Common myeloid progenitor, CD34-positive (primary cell): ENCODE data around the gene SHROOM4.

Source experiments
- CTCF ChIA-PET: fragments of 350-600 bp; sonication (Branson Sonifier 250); formaldehyde crosslinking; loops from one replicate; lab custom pipeline; 2021; ENCODE audit warnings: antibody characterized with exemption; lab: Charles Lee
- POLR2A ChIA-PET: fragments of 350-600 bp; sonication (Branson Sonifier 250); formaldehyde crosslinking; loops from one replicate; lab custom pipeline; 2021; ENCODE audit warnings: antibody characterized with exemption; lab: Charles Lee
- DNase-seq, 3 donors: peaks; one replicate each; pipeline versions ENCODE4 v3.0.0 to v3.0.0-alpha.2; 2013
- H3K27ac ChIP-seq, 2 experiments: 1 replicate in 1 of 2; 2 replicates in 1 of 2; pipeline ENCODE4 v1.7.0; 2013; ENCODE audit warnings: inconsistent platforms in 2 of 2, low read length in 2 of 2, mild to moderate bottlenecking in 2 of 2, low read depth in 1 of 2, moderate library complexity in 1 of 2; ENCODE audit not compliant: severe bottlenecking in 2 of 2, insufficient read depth in 1 of 2, poor library complexity in 1 of 2
- H3K27me3 ChIP-seq, 5 experiments: replicated peaks in 2 of 5; 1 replicate in 3 of 5; 2 replicates in 2 of 5; pipeline versions ENCODE4 v1.6.1 to v1.7.0; 2013; ENCODE audit warnings: low read length in 4 of 5, mild to moderate bottlenecking in 2 of 5, moderate library complexity in 2 of 5, inconsistent platforms in 1 of 5; ENCODE audit not compliant: insufficient read depth in 5 of 5, control insufficient read depth in 4 of 5
- H3K36me3 ChIP-seq, 4 experiments: 1 replicate in 2 of 4; 2 replicates in 2 of 4; pipeline versions ENCODE4 v1.6.1 to v1.7.0; 2013; ENCODE audit warnings: low read length in 3 of 4, control low read depth in 1 of 4, mild to moderate bottlenecking in 1 of 4; ENCODE audit not compliant: control insufficient read depth in 4 of 4, insufficient read depth in 4 of 4
- H3K4me1 ChIP-seq, 4 experiments: 1 replicate in 3 of 4; 2 replicates in 1 of 4; pipeline versions ENCODE4 v1.6.1 to v1.7.1; 2013; ENCODE audit warnings: low read length in 3 of 4, mild to moderate bottlenecking in 3 of 4, control low read depth in 1 of 4, inconsistent platforms in 1 of 4, moderate library complexity in 1 of 4; ENCODE audit not compliant: control insufficient read depth in 4 of 4, insufficient read depth in 4 of 4; ENCODE audit errors: control extremely low read depth in 1 of 4
- H3K4me3 ChIP-seq, 7 experiments: 1 replicate in 4 of 7; 2 replicates in 3 of 7; pipeline versions ENCODE4 v1.5.1 to v1.7.0; 2013; ENCODE audit warnings: mild to moderate bottlenecking in 7 of 7, low read length in 6 of 7, moderate library complexity in 6 of 7, inconsistent platforms in 2 of 7, low read depth in 2 of 7, control low read depth in 1 of 7; ENCODE audit not compliant: insufficient read depth in 4 of 7, control insufficient read depth in 1 of 7; ENCODE audit errors: extremely low read depth in 1 of 7
- H3K9me3 ChIP-seq, 5 experiments: 1 replicate in 4 of 5; 2 replicates in 1 of 5; pipeline versions ENCODE4 v1.6.1 to v1.7.1; 2013; ENCODE audit warnings: low read length in 4 of 5, mild to moderate bottlenecking in 2 of 5, inconsistent platforms in 1 of 5, low read depth in 1 of 5, moderate library complexity in 1 of 5; ENCODE audit not compliant: control insufficient read depth in 4 of 5, insufficient read depth in 2 of 5; ENCODE audit errors: control extremely low read depth in 1 of 5
- WGBS: methylation state at CpG from one replicate; pipeline ENCODE4 v1.1.5; 2013; ENCODE audit not compliant: insufficient coverage; 5-methylcytosine and 5-hydroxymethylcytosine counted together

SHROOM4 gene

DNA sequence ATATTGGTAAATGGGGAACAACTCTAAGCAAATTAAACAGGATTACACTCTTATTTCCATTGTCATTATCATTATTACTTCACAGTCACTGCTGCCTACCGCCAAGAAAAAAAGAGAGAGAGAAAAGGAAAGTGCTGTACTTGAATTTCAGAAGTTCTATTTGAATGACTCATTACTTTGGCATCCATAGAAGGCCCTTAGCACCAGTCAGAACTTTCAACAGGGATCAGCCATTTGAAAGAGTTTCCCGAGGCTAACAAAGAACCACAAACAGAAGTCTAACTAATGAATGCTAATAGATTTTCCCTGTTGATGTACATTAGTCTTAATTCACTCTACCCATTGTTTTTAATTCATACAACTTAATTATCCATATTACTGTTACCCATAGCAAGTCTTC lies 116.3 kb downstream of the SHROOM4 start:
- ChIA-PET POLR2A (no interaction called here), CTCF (no interaction called here)
- H3K27ac ChIP-seq, result no peak overlapping the region
- WGBS, result no CpG with 5 or more reads among the region's 2 CpGs
- no peaks in the 10 kb centered on the region for H3K4me1 ChIP-seq
- DNase-seq, result peak in 2 of 3 donors; percentile 4 to 16
- no peaks in the 10 kb centered on the region for H3K36me3 ChIP-seq
- no peak overlapping the region for H3K4me3 ChIP-seq
- peaks cover 0 to 6% (median 0%) of the 10 kb centered on the region in 5 experiments for H3K27me3 ChIP-seq
- H3K9me3 ChIP-seq, result no peaks in the 10 kb centered on the region

DNA sequence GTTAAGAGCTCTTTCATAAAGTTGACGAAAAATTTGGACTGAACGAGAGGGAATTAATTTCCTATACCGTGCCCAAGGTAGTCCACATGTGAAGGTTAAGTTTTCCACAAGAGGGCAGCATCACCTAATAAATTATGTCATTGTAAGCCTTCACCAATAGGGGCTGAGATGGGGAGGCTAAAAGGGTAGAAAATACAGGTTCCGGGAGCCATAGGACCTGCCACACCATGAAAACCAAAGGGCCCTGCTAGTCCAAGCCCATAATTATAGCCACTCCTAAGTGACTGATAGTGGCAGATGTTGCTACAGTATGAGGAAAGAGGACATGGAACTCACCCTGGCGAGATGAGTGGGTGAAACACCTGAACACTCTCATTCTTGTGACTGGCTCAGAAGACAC lies 122.2 kb downstream of the SHROOM4 start:
- H3K9me3 ChIP-seq, result no peaks in the 10 kb centered on the region
- WGBS, result 40% methylated on average over 1 of the region's 5 CpGs
- H3K27me3 ChIP-seq, result peaks cover 0 to 3% (median 0%) of the 10 kb centered on the region in 5 experiments
- H3K4me3 ChIP-seq, result no peak overlapping the region
- no peaks in the 10 kb centered on the region for H3K4me1 ChIP-seq
- peak; percentile 50 to 78 (median 75) for DNase-seq
- H3K27ac ChIP-seq, result no peak overlapping the region
- ChIA-PET CTCF (interaction anchor here (0.9 to 1.6 kb wide), 6 partner anchors 9 to 592 kb away, joined by 3 to 13 read pairs (median 6); no protein-coding TSS in a partner anchor), POLR2A (no interaction called here)
- H3K36me3 ChIP-seq, result no peaks in the 10 kb centered on the region

DNA sequence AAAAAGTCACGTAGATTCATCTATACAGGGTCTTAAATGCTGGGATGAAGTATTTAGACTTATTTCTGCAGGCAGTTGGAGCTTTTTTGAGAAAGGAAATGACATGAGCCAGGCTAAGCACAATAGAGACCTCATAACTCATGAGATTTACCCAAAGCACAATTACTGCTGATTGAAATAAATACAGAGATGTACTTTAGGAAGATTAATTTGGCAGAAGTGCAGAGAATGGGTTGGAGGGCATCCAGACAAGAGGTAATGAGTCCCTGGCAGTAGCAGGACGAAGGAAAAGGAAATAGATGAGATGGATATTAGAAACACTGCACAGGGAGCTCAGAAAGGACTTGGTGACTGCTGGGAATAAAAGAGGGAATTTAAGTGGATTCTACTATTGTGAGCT lies 129.1 kb downstream of the SHROOM4 start:
- Histone ChIP-seq H3K9me3 (no peaks in the 10 kb centered on the region), H3K4me3 (no peak overlapping the region), H3K27ac (no peak overlapping the region), H3K4me1 (no peaks in the 10 kb centered on the region), H3K36me3 (no peaks in the 10 kb centered on the region), H3K27me3 (peaks cover 0 to 7% (median 0%) of the 10 kb centered on the region in 5 experiments)
- WGBS, result 40% methylated on average over 1 of the region's 2 CpGs
- ChIA-PET POLR2A (no interaction called here), CTCF (no interaction called here)
- no peak for DNase-seq

DNA sequence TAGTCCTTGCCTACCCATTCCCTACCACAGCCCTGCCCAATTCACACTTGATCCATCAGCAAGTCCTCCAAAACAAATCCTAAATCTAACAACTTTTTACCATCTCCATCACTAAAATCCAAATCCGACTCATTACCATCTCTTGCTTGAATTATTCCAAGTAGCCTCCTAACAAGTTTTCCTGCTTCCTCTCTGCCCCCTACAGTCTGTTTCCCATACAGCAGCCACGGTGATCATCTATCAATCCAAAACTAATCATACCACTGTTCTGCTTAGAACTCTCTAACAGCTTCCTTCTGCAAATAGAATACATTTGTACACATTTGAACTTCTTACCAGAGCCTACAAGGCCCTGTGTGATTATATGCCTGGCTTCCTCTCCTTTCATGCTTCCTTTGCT lies 133.0 kb downstream of the SHROOM4 start:
- Histone ChIP-seq H3K36me3 (no peaks in the 10 kb centered on the region), H3K9me3 (no peaks in the 10 kb centered on the region), H3K27me3 (peaks cover 0 to 11% (median 0%) of the 10 kb centered on the region in 5 experiments), H3K4me3 (no peak overlapping the region), H3K4me1 (no peaks in the 10 kb centered on the region), H3K27ac (no peak overlapping the region)
- no peak for DNase-seq
- POLR2A ChIA-PET, result no interaction called here
- CTCF ChIA-PET, result interaction anchor here (0.9 to 1.5 kb wide), 2 partner anchors 10 to 222 kb away, joined by 3 to 5 read pairs; no protein-coding TSS in a partner anchor
- 75% methylated on average over 2 of the region's 2 CpGs for WGBS

DNA sequence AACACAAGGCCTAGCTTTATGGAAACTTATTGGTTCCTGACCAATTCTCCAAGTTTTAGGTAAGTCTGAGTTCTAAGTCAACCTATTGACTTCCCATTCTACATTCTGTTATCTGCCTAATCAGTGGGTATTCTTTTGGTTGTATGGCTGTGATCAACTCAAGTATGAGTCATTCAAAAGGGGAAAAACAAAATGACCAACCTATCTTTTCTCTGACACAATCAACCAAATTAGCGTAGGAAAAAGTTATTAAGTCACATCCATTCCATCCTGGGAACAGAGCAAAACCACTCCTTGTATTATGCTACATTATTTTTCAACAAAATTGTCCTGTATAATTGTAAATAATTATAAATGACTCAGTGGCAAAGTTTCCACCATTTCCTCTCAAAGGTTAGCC lies 136.2 kb downstream of the SHROOM4 start:
- ChIA-PET CTCF (no interaction called here), POLR2A (no interaction called here)
- Histone ChIP-seq H3K36me3 (no peaks in the 10 kb centered on the region), H3K4me1 (no peaks in the 10 kb centered on the region), H3K27me3 (peaks cover 0 to 4% (median 0%) of the 10 kb centered on the region in 5 experiments), H3K9me3 (no peaks in the 10 kb centered on the region), H3K4me3 (no peak overlapping the region), H3K27ac (no peak overlapping the region)
- WGBS, result no CpG with 5 or more reads among the region's 1 CpG
- no peak for DNase-seq

DNA sequence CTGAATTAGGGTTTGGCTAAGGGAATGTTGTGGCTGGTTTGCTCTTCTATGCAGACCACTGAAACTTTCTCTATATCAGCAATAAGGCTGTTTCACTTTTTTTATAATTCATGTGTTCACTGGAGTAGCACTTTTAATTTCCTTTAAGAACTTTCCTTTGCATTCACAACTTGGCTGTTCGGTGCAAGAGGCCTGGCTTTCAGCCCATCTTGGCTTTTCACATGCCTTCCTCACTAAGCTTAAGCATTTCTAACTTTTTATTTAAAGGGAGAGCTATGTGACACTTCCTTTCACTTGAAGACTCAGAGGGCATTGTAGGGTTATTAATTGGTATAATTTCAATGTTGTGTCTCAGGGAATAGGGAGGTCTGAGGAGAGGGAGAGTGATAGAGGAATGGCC lies 142.3 kb downstream of the SHROOM4 start:
- DNase-seq, result no peak
- H3K4me3 ChIP-seq, result no peak overlapping the region
- no peaks in the 10 kb centered on the region for H3K4me1 ChIP-seq
- no peaks in the 10 kb centered on the region for H3K9me3 ChIP-seq
- POLR2A ChIA-PET, result no interaction called here
- H3K27me3 ChIP-seq, result peaks cover 0 to 6% (median 0%) of the 10 kb centered on the region in 5 experiments
- no peaks in the 10 kb centered on the region for H3K36me3 ChIP-seq
- CTCF ChIA-PET, result no interaction called here
- no peak overlapping the region for H3K27ac ChIP-seq
- no CpG with 5 or more reads among the region's 1 CpG for WGBS

DNA sequence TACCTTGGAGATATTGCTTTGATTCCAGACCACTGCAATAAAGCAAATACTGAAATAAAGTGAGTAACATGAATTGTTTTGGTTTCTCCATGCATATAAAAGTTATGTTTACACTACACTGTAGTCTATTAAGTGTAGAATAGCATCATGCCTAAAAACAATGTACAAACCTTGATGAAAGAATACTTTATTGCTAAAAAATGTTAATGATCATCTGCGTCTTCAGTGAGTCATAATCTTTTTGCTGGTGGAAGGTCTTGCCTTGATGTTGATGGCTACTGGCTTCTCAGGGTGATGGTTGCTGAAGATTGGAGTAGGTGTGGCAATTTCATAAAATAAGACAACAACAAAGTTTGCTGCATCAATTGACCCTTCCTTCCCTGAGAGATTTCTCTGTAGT lies 145.1 kb downstream of the SHROOM4 start:
- DNase-seq, result no peak
- Histone ChIP-seq H3K4me3 (no peak overlapping the region), H3K27ac (no peak overlapping the region), H3K27me3 (peaks cover 0 to 6% (median 0%) of the 10 kb centered on the region in 5 experiments), H3K4me1 (no peaks in the 10 kb centered on the region), H3K36me3 (no peaks in the 10 kb centered on the region), H3K9me3 (no peaks in the 10 kb centered on the region)
- CTCF ChIA-PET, result no interaction called here
- POLR2A ChIA-PET, result no interaction called here
- WGBS, result no CpG with 5 or more reads among the region's 1 CpG
